ENCODE measurements around the gene NKAPD1. TPM values are rescaled to one million over a fixed set of nuclear protein-coding genes. Genes with fewer than 3 reads are reported as not detected.

NKAPD1 gene
- total RNA-seq, 1 experiment from 2014 or later = 19.4 TPM

DNA sequence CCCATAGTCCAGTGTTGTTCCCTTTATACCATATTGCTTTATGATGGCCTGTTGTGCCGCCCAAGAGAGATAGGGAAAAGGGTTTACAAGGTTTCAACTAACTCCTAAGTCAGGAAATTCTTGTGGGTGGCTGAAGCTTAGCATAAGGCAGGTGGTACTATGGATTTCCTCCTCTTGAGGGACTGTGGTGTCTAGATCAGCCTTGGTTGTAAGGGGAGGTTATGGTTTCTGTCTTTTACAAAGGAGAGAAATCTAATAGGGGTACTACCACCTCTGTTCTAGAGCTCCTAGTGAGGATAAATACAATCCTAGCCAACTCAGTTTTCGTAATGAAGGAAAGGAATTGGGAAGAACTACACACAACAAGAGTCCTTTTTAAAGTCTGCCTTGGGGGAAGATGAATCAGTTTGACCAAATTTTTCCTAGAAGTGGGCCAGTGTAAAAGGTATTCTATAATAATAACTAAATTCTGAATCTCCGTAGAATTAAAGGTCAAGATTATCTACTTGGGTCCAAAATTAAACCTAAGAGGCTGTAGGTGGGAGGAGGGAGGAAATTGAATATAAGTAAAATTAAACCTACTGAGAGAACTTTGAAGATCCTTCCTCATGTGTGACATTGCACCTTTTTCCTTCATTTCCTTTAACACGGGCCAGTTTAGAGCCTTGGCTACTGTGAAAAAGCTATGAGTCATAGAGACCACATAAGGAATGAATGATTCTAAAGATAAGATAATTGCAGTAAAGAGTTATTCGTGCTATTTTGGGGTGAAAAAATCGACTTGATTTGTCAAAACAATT, 31.7 kb upstream of the NKAPD1 start:
- Histone ChIP-seq H3K27ac (ENCODE audit: low read depth, low read length) (peak overlapping the region; percentile 88), H3K36me3 (ENCODE audit: control insufficient read depth in 1 of 2, insufficient read depth in 2 of 2, low read length in 2 of 2) (peaks cover 29 to 35% of the 10 kb centered on the region in 2 experiments; a peak in 3 of 4 replicates), H3K4me2 (ENCODE audit: low read length) (peak overlapping the region; percentile 57), H3K4me3 (replicated peaks in 1 of 2; ENCODE audit: low read depth in 1 of 2, low read length in 2 of 2) (peak overlapping the region in 1 of 2 experiments; percentile 14; a peak in 1 of 4 replicates), H3K4me1 (ENCODE audit: control insufficient read depth in 1 of 2, insufficient read depth in 2 of 2, low read length in 2 of 2) (peaks cover 18 to 36% of the 10 kb centered on the region in 2 experiments), H3K79me2 (ENCODE audit: insufficient read depth, low read length) (peaks cover 23% of the 10 kb centered on the region), H3K27me3 (ENCODE audit: insufficient read depth, low read length) (no peaks in the 10 kb centered on the region), H3K9me2 (ENCODE audit: insufficient read depth) (no peaks in the 10 kb centered on the region), H4K20me1 (ENCODE audit: insufficient read depth) (no peaks in the 10 kb centered on the region; the same call in 1 of the 2 replicates), H3K9me3 (ENCODE audit: control insufficient read depth in 1 of 2, insufficient read depth in 1 of 2, low read depth in 1 of 2, low read length in 2 of 2) (no peaks in the 10 kb centered on the region), H2AFZ (ENCODE audit: low read depth, low read length, poor library complexity, severe bottlenecking) (no peak overlapping the region), H3K9ac (ENCODE audit: low read length) (peak overlapping the region; percentile 36)
- peak; percentile 76 for TF ChIP-seq JUND (IDR thresholded peaks at IDR 0.05)
- no peak for TF ChIP-seq ZFX (IDR thresholded peaks at IDR 0.05)
- no peak for TF ChIP-seq SIN3A (IDR thresholded peaks at IDR 0.05; ENCODE audit: low read depth)
- TF ChIP-seq, protein P1, sequence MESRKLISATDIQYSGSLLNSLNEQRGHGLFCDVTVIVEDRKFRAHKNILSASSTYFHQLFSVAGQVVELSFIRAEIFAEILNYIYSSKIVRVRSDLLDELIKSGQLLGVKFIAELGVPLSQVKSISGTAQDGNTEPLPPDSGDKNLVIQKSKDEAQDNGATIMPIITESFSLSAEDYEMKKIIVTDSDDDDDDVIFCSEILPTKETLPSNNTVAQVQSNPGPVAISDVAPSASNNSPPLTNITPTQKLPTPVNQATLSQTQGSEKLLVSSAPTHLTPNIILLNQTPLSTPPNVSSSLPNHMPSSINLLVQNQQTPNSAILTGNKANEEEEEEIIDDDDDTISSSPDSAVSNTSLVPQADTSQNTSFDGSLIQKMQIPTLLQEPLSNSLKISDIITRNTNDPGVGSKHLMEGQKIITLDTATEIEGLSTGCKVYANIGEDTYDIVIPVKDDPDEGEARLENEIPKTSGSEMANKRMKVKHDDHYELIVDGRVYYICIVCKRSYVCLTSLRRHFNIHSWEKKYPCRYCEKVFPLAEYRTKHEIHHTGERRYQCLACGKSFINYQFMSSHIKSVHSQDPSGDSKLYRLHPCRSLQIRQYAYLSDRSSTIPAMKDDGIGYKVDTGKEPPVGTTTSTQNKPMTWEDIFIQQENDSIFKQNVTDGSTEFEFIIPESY (IDR thresholded peaks at IDR 0.05; ENCODE audit: extremely low read depth, insufficient replicate concordance, low read length) = no peak
- peak; percentile 73; the same call in 1 of the 2 replicates for TF ChIP-seq SRF (IDR thresholded peaks at IDR 0.05; ENCODE audit: low read depth)
- TF ChIP-seq FOSL1 (IDR thresholded peaks at IDR 0.05; ENCODE audit: low read depth) = peak; percentile 80
- peak; percentile 61 for TF ChIP-seq CEBPB (IDR thresholded peaks at IDR 0.05; ENCODE audit: low read depth)
- 0 out of 2 replicates have a peak, but pooled peaks have one; percentile 11 for TF ChIP-seq POLR2AphosphoS5 (IDR thresholded peaks at IDR 0.05; ENCODE audit: low read depth, low read length)
- TF ChIP-seq EZH2 (IDR thresholded peaks at IDR 0.05) = no peak
- TF ChIP-seq, protein P2, sequence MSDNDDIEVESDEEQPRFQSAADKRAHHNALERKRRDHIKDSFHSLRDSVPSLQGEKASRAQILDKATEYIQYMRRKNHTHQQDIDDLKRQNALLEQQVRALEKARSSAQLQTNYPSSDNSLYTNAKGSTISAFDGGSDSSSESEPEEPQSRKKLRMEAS (IDR thresholded peaks at IDR 0.05) = peak; percentile 4; the same call in 1 of the 2 replicates
- TF ChIP-seq SP1 (IDR thresholded peaks at IDR 0.05; ENCODE audit: low read depth) = peak; percentile 68
- peak; percentile 55; the same call in 1 of the 2 replicates for TF ChIP-seq CBX3 (IDR thresholded peaks at IDR 0.05; ENCODE audit: low read depth)
- RAD21 ChIA-PET (ENCODE audit: low non-redundant PET in 1 of 2, low total read pairs in 2 of 2, uncharacterized antibody in 2 of 2, unreplicated experiment in 2 of 2) = interaction anchor here in 1 of 2 experiments (0.7 kb wide), 1 partner anchor 570 kb away, joined by 4 read pairs; no protein-coding TSS in a partner anchor
- BruUV-seq (replicated peaks) = no TSS peak
- CTCF ChIA-PET = interaction anchor here (0.7 kb wide), 1 partner anchor 10 kb away, joined by 3 read pairs; no protein-coding TSS in a partner anchor
- POLR2A ChIA-PET = no interaction called here
- intact Hi-C loops (cut with micrococcal nuclease) = no loop called here
- peak; percentile 91 for ATAC-seq
- DNase-seq (ENCODE audit: low read depth, low spot score) = peak; percentile 64
